Natural killer cell treated with Interleukin-12 subunit alpha and Interleukin-12 subunit beta and Interleukin-15 and Interleukin-18, amount 100 ng/mL, for 72 hours (primary cell): Measurements from ENCODE around the gene PIGZ. TPM values are rescaled to one million over a fixed set of nuclear protein-coding genes. Genes with fewer than 3 reads are reported as not detected.

Experiments used
- ATAC-seq, 2 donors: fragments of 150-1000 bp; cut with Tn5 transposase in 1 of 2; sonication (Bioruptor Pico), chemical (Tn5 transposase) in 1 of 2; 2 replicates each; pipeline ENCODE4 v1.10.0; 2021
- DNase-seq: peaks from one replicate; pipeline ENCODE4 v3.0.0; 2022; ENCODE audit warnings: low spot score
- H3K27ac Mint-ChIP-seq, 2 donors: 1 replicate in 1 of 2; 2 replicates in 1 of 2; pipeline ENCODE4 v1.8.0; 2022; ENCODE audit warnings: mixed read lengths in 2 of 2, mild to moderate bottlenecking in 1 of 2, moderate library complexity in 1 of 2
- H3K27me3 Mint-ChIP-seq, 2 donors: 1 replicate in 1 of 2; 2 replicates in 1 of 2; pipeline ENCODE4 v1.8.0; 2022; ENCODE audit warnings: mixed read lengths in 2 of 2
- H3K36me3 Mint-ChIP-seq: one replicate; pipeline ENCODE4 v1.8.0; 2022; ENCODE audit warnings: mixed read lengths
- H3K4me1 Mint-ChIP-seq, 2 donors: 1 replicate in 1 of 2; 2 replicates in 1 of 2; pipeline ENCODE4 v1.8.0; 2022; ENCODE audit warnings: low read depth in 2 of 2, mixed read lengths in 2 of 2, mild to moderate bottlenecking in 1 of 2
- H3K4me3 Mint-ChIP-seq: one replicate; pipeline ENCODE4 v1.8.0; 2022; ENCODE audit warnings: mixed read lengths
- H3K9me3 Mint-ChIP-seq: 2 replicates; pipeline ENCODE4 v1.8.0; 2022; ENCODE audit warnings: mixed read lengths
- total RNA-seq, 2 donors: library from RNA; stranded (reverse); gene quantifications; one replicate each; pipeline ENCODE4 v1.2.3, GENCODE V29; 2022

PIGZ gene
- total RNA-seq, 2 donors from 2014 or later, result 1.4 to 1.5 TPM

DNA sequence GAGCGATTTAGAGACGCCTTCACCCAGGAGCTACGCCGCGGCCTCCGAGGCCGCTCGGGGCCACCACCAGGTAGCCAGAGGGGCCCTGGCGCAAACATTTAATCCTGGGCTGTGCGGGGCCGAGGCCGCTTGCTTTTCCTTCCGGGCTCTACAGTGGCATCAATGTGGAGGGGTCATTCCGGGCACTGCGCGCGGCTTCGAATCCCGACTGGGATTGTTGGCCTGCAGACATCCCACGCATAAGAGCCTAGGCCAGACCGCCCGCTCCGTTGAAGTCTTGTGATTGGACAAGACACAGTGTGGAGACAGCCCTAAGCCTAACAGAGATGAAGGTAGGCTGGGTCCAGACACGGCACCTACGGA lies 25.7 kb downstream of the PIGZ start:
- H3K27ac Mint-ChIP-seq, result peak overlapping the region; percentile 95 to 97
- no peaks in the 10 kb centered on the region for H3K27me3 Mint-ChIP-seq
- DNase-seq (no peak), ATAC-seq (peak; percentile 1 to 17)
- H3K4me1 Mint-ChIP-seq, result peaks cover 35 to 42% of the 10 kb centered on the region in 2 donors
- peaks cover 14% of the 10 kb centered on the region for H3K36me3 Mint-ChIP-seq
- peak overlapping the region; percentile 99 for H3K4me3 Mint-ChIP-seq
- H3K9me3 Mint-ChIP-seq, result no peaks in the 10 kb centered on the region

DNA sequence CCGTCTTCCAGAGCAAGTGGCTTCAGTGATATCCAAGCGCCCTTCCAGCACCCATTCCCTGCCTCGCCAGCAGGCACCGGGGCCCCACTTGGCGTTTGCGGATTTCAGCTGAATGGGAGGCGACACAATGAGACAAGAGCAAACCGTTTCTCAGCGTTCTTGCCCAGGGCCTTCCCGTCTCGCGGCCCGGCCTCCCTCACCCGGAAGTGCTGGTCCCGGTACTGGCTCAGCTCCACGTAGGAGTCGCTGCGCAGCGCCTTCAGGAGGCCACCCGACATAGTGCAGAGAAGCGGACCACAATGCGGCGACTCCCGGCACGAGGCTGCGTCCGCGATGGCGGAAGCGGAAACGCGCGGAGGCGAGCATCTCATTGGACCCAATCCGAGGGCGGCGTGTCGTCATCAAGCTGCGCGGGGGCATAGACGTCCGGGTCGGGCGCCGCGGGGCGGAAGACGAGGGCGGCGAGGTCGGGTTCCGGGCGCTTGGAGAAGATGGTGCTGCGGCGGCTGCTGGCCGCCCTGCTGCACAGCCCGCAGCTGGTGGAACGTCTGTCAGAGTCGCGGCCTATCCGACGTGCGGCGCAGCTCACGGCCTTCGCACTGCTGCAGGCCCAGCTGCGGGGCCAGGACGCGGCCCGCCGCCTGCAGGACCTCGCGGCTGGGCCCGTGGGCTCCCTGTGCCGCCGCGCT lies 26.3 kb downstream of the PIGZ start, which contains the start of gene NCBP2:
Gene NCBP2 (minus strand): TSS at position 303 of the 689 bp plus-strand sequence. CDS start 25 bp downstream, at position 278.
- DNase-seq (peak; percentile 99), ATAC-seq (peak; percentile 97)
- peak within 1 kb of the TSS; percentile 99 for H3K4me3 Mint-ChIP-seq
- no peaks in the 10 kb centered on the region for H3K27me3 Mint-ChIP-seq
- peaks cover 19% of the 10 kb centered on the region for H3K36me3 Mint-ChIP-seq
- H3K4me1 Mint-ChIP-seq, result peaks cover 38 to 42% of the 10 kb centered on the region in 2 donors
- H3K27ac Mint-ChIP-seq, result peak within 1 kb of the TSS; percentile 95 to 97
- H3K9me3 Mint-ChIP-seq, result no peaks in the 10 kb centered on the region

DNA sequence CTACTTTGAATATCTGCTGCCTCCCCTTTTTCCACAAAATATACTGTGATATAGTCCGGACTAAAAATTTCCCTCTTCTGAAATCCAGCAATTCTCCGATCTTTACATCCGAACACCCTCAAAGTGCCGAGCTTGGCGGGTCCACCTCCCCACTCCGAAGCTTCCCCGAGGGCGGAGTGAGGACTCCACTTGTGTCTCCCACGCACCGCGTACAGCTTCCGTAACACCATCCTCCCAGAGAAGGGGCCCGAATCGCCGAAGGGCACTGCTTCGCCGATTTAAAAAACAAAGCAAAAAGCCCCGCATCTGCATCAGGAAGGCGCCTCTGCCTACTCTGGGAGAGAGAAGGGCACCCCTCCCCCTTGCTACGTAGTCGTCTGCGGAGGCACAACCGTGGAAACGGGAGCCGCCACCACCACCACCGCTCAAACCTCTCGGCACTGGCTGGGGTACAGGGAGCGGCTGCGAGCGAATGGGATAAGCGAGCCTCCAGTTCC lies 26.9 kb downstream of the PIGZ start:
- H3K27me3 Mint-ChIP-seq, result no peaks in the 10 kb centered on the region
- ATAC-seq, result peak; percentile 48 to 61
- H3K27ac Mint-ChIP-seq, result peak overlapping the region; percentile 95 to 97
- H3K4me1 Mint-ChIP-seq, result peaks cover 38 to 42% of the 10 kb centered on the region in 2 donors
- DNase-seq, result peak; percentile 72
- H3K4me3 Mint-ChIP-seq, result peak overlapping the region; percentile 99
- peaks cover 22% of the 10 kb centered on the region for H3K36me3 Mint-ChIP-seq
- H3K9me3 Mint-ChIP-seq, result no peaks in the 10 kb centered on the region

DNA sequence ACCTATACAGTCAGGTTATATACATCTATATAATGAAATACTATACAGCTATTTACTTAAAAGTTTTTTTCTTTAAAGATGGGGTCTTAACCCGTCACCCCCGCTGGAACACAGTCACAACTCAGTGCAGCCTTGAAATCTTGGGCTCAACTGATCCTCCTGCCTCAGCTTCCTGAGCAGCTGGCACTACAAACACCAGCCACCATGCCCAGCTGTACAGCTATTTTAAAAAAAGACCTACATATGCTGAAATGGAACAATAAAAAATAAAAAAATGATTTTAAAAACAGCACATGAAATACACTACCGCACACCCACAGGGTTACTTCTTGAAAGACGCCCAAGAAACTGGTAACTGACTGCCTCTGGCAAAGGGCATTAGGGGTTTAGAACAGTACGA lies 30.1 kb downstream of the PIGZ start:
- DNase-seq, result no peak
- peak overlapping the region; percentile 20 for H3K4me3 Mint-ChIP-seq
- no peak for ATAC-seq
- H3K36me3 Mint-ChIP-seq, result peaks cover 42% of the 10 kb centered on the region
- peaks cover 27 to 37% of the 10 kb centered on the region in 2 donors for H3K4me1 Mint-ChIP-seq
- H3K9me3 Mint-ChIP-seq, result no peaks in the 10 kb centered on the region
- H3K27ac Mint-ChIP-seq, result peak overlapping the region in 1 of 2 donors; percentile 97
- H3K27me3 Mint-ChIP-seq, result no peaks in the 10 kb centered on the region

DNA sequence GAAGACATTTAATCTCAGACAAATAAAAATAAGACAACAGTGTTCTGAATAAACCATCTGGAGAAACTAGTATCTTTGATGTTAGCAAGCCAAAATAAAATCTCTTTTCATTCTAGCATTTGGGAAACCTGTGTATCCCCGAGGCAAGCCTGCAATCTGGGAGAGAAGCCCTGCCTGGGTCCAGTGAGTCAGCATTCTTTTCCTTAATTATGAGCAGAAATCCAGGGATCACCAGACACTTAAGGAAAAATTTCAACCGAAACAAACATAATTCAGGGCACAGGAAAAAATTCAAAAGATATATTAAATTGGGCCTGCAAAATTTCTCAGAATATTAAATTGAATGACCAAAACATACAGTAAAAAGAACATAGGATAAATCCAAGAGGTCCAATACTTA lies 30.5 kb downstream of the PIGZ start:
- ATAC-seq (no peak), DNase-seq (no peak)
- H3K9me3 Mint-ChIP-seq, result no peaks in the 10 kb centered on the region
- peak overlapping the region; percentile 22 to 70 for H3K27ac Mint-ChIP-seq
- H3K27me3 Mint-ChIP-seq, result no peaks in the 10 kb centered on the region
- peaks cover 38% of the 10 kb centered on the region for H3K36me3 Mint-ChIP-seq
- no peak overlapping the region for H3K4me3 Mint-ChIP-seq
- H3K4me1 Mint-ChIP-seq, result peaks cover 22 to 33% of the 10 kb centered on the region in 2 donors

DNA sequence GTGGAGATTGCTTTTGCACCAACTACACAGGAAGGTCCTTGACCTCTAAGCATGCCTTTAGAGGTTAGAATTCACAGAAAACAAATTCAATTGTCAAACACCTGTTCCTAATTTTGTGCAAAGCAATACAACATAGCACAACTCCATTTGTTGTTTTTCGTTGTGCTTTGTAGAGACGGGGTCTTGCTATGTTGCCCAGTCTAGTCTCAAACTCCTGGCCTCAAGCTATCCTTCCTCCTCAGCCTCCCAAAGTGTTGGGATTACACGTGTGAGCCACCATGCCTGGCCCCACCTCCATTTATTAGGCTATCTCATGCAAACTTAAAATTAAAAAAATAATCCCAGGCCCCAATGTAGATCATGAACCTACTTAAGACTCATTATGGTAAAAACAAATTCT lies 32.3 kb downstream of the PIGZ start:
- ATAC-seq (no peak), DNase-seq (no peak)
- Mint-ChIP-seq H3K27me3 (no peaks in the 10 kb centered on the region), H3K36me3 (peaks cover 31% of the 10 kb centered on the region), H3K4me1 (peaks cover 14 to 24% of the 10 kb centered on the region in 2 donors), H3K27ac (peak overlapping the region; percentile 25 to 28), H3K9me3 (no peaks in the 10 kb centered on the region), H3K4me3 (no peak overlapping the region)

DNA sequence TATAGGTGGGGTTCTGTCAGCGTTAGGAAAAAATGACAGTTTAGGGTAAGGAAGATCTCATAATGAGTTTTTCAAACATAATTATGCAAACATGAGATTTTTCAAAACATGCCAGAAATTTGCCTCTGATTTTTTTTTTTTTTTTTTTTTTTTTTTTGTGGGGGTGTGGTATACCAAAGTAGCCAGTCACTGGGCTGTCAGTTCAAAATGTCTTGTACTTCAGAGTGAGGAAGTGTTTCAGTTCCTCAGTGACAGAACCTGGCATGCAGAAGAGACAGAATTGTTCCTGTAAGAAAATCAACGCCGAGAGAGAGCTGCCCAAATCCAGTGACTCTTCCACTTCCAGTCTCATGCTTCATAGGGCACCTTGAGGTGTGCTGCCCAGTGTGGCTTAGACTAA lies 36.0 kb downstream of the PIGZ start:
- H3K4me3 Mint-ChIP-seq, result no peak overlapping the region
- peaks cover 0 to under 1% of the 10 kb centered on the region in 2 donors for H3K4me1 Mint-ChIP-seq
- peaks cover 30% of the 10 kb centered on the region for H3K36me3 Mint-ChIP-seq
- H3K27ac Mint-ChIP-seq, result no peak overlapping the region
- ATAC-seq (no peak), DNase-seq (no peak)
- H3K9me3 Mint-ChIP-seq, result no peaks in the 10 kb centered on the region
- no peaks in the 10 kb centered on the region for H3K27me3 Mint-ChIP-seq

DNA sequence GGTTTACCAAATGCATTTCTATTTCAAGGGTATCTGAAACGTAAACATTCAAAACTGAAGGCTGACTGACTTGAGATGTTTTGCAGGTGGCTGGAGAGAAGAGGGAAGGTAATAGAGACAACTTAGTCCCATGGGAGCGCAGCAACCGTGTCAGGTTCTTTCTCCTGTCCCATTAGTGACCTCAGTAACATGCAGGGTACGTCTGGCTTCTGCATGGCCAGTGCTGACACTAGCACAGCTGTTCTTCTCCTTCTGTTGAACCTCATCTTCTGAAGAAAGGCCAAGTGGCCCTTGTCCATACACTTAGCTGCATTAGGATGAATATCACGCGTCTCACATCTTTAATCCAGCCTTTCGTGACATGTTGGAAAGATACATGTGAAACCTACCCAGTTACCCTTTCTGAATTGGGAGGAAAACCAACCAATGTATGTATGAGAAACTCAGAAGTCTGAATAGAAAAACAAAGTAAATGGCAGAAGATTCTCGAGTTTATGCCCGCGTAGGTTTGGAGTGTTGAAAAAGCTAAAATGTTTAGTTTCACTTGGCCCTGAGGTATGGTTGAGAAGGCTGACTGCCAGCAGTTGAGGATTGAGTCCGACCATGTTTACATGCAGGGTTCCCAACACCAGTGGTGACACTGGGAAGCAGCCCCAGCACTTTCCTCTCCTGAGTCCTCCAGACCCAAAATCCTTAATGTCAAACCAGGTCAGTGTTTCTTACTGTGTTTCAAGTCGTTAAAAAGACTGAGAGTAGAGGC lies 36.6 kb downstream of the PIGZ start:
- no peak overlapping the region for H3K4me3 Mint-ChIP-seq
- H3K27ac Mint-ChIP-seq, result no peak overlapping the region
- no peaks in the 10 kb centered on the region for H3K4me1 Mint-ChIP-seq
- no peaks in the 10 kb centered on the region for H3K9me3 Mint-ChIP-seq
- peaks cover 28% of the 10 kb centered on the region for H3K36me3 Mint-ChIP-seq
- H3K27me3 Mint-ChIP-seq, result no peaks in the 10 kb centered on the region
- ATAC-seq (no peak), DNase-seq (no peak)

DNA sequence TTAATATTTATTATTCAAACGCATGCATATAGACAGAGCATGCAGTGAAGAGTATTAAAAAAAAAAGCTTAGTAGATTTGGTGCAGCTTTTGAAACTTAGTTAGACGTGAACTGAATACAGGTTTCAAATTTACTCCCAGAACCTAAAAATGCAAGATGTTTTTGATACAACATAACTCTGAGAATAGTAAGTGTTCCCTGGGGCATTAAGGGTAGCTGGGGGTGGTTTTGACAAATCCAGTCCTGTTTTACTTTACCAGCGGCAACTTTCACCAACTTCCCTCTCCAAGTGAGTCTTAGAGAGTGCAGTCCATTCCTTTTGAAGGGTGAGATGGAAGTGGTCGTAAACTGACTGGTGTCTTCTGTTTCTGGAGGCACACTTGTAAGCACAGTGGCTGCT lies 37.5 kb downstream of the PIGZ start:
- no peak overlapping the region for H3K27ac Mint-ChIP-seq
- no peaks in the 10 kb centered on the region for H3K4me1 Mint-ChIP-seq
- H3K9me3 Mint-ChIP-seq, result no peaks in the 10 kb centered on the region
- H3K27me3 Mint-ChIP-seq, result no peaks in the 10 kb centered on the region
- H3K4me3 Mint-ChIP-seq, result no peak overlapping the region
- ATAC-seq (no peak), DNase-seq (no peak)
- H3K36me3 Mint-ChIP-seq, result peaks cover 19% of the 10 kb centered on the region

DNA sequence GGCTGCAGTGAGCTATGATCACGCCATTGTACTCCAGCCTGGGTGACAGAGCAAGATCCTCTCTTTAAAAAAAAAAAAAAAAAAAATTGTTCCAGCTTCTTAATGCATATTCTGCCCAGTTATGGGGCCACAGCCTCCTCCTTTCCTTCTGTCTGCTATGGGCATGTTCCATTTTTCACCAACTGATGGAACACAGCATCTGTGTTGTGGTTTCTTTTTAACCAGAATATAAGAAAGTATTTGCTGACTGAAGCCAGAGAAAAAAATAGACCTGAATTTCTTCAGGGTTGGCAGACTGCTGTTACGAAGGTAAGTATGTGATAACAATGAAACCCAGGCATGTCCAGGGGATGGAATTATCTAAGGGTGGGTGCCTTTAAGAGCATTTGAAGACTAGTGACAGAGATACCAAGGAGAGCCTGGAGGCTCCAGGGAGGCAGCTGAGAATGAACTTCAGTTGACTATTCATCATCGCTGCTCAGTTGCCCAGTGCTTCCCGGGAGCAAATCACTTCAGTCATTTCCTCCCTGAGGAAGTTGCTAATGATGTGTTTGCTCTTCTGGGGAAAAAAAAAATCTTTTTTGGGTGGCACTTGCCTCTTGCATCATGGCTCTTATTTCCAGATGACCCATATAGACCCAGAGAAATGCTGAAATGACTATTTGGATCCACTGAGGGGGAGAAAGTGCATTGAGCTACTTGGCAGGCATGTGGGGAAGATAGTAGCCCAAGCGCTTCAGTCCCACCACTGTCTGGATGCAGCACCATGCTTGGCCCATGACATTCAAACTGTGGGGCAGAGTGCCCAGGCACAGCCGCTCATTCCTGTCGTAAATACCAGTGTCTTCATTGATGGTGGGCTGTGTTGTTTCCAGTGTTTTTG lies 40.8 kb downstream of the PIGZ start:
- DNase-seq (no peak), ATAC-seq (no peak)
- H3K27me3 Mint-ChIP-seq, result no peaks in the 10 kb centered on the region
- no peaks in the 10 kb centered on the region for H3K9me3 Mint-ChIP-seq
- no peak overlapping the region for H3K4me3 Mint-ChIP-seq
- H3K27ac Mint-ChIP-seq, result no peak overlapping the region
- H3K36me3 Mint-ChIP-seq, result peaks cover 6% of the 10 kb centered on the region
- no peaks in the 10 kb centered on the region for H3K4me1 Mint-ChIP-seq

DNA sequence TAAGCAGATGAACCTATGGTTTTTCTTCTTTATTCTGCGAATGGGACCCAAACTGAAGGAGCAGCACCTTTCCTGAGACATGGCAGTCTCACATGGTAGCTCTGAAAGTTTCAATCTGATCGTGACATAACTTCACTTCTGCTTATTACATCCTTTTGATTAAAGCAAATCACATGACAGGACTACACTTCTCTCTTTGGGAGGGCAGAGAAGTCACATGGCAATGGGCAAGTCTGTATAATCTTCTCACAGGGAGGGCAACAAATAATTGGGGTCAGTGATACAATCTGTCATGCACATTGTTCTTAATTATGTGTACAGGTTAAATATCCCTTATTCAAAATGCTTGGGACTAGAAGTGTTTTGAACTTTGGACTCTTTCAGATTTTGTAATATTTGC lies 47.9 kb downstream of the PIGZ start:
- Mint-ChIP-seq H3K9me3 (no peaks in the 10 kb centered on the region), H3K36me3 (no peaks in the 10 kb centered on the region)

DNA sequence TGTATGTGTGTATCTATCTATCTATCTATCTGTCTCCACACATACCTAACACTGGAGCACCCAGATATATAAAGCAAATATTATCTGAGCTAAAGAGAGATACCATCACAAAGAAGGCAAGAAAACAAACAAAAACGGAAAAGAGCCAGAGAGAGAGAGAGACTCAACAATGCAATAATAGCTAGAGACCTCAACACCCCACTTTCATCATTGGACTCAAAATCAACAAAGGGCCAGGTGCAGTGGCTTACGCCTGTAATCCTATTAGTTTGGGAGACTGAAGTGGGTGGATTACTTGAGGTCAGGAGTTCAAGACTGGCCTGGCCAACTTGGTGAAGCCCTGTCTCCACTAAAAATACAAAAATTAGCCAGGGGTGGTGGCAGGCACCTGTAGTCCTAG lies 49.7 kb downstream of the PIGZ start:
- H3K27ac Mint-ChIP-seq, result no peak overlapping the region
- no peaks in the 10 kb centered on the region for H3K9me3 Mint-ChIP-seq
- peaks cover 9% of the 10 kb centered on the region for H3K36me3 Mint-ChIP-seq
- H3K27me3 Mint-ChIP-seq, result no peaks in the 10 kb centered on the region
- H3K4me1 Mint-ChIP-seq, result peaks cover 0 to 3% of the 10 kb centered on the region in 2 donors
- ATAC-seq, result no peak
- no peak for DNase-seq
- no peak overlapping the region for H3K4me3 Mint-ChIP-seq

More for the DNA sequence above, 47.9 kb downstream of the PIGZ start:
- no peak for DNase-seq
- no peak overlapping the region for H3K27ac Mint-ChIP-seq
- H3K27me3 Mint-ChIP-seq, result no peaks in the 10 kb centered on the region
- peaks cover 0 to 3% of the 10 kb centered on the region in 2 donors for H3K4me1 Mint-ChIP-seq
- ATAC-seq, result no peak
- H3K4me3 Mint-ChIP-seq, result no peak overlapping the region

DNA sequence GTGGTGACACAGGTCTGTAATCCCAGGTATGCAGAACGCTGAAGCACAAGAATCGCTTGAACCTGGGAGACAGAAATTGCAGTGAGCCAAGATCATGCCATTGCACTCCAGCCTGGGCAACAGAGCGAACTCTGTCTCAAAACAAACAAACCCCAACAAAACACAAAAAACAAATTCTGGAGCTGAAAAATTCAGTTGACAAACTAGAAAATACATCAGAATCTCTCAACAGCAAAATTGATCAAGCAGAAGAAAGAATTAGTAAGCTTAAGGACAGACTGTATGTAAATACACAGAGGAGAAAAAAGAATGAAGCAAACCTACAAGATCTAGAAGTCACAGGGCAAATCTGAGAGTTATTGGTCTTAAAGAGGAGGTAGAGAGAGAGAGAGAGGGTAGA lies 51.6 kb downstream of the PIGZ start:
- Mint-ChIP-seq H3K27ac (no peak overlapping the region), H3K4me1 (peaks cover 0 to 3% of the 10 kb centered on the region in 2 donors), H3K4me3 (no peak overlapping the region), H3K27me3 (no peaks in the 10 kb centered on the region), H3K9me3 (no peaks in the 10 kb centered on the region), H3K36me3 (peaks cover 11% of the 10 kb centered on the region)
- DNase-seq (no peak), ATAC-seq (no peak)
